GM04504 (cell line): ENCODE results near the gene MCTP2.
A peak's percentile ranks its signal among the peaks of the same experiment; 100 is the strongest.

Experiments
- DNase-seq: peaks from one replicate; pipeline ENCODE4 v3.0.0-alpha.2; 2012; ENCODE audit warnings: low read depth

MCTP2 gene

GRCh38 chr15:94298364-94298763 lies 67.0 kb downstream of the MCTP2 start:
- no peak for DNase-seq

- DNase-seq: no peak
These were observed 69.3 kb downstream of the MCTP2 start for GRCh38 chr15:94300612-94301011.

DNA sequence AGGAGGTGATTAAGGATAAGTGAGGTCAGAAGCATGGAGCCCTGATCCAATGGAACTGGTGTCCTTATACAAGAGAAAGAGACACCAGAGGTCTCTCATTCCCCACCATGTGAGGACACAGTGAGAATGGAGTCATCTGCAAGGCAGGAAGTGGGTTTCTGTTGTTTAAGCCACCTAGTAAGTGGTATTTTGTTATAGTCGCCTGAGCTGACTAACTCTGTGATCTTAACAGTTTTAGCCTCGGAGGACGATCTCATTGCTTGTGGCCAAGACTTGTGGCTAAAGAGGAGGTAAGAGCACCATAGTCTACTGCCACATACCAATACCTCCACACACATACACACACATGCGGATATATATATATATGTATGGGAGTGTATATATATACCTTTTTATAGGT lies 73.8 kb downstream of the MCTP2 start:
- no peak for DNase-seq

GRCh38 chr15:94306700-94307650 lies 75.6 kb downstream of the MCTP2 start:
- no peak for DNase-seq

GRCh38 chr15:94312946-94313345 lies 81.6 kb downstream of the MCTP2 start:
- no peak for DNase-seq

GRCh38 chr15:94314639-94315038 lies 83.3 kb downstream of the MCTP2 start:
- no peak for DNase-seq

GRCh38 chr15:94317211-94317610 lies 85.8 kb downstream of the MCTP2 start:
- DNase-seq: no peak

GRCh38 chr15:94322141-94322540 lies 90.8 kb downstream of the MCTP2 start:
- DNase-seq: peak; percentile 10

GRCh38 chr15:94323076-94323475 lies 91.7 kb downstream of the MCTP2 start:
- no peak for DNase-seq

GRCh38 chr15:94324117-94324826 lies 92.9 kb downstream of the MCTP2 start:
- peak; percentile 10 for DNase-seq

- DNase-seq: no peak
These were observed 93.7 kb downstream of the MCTP2 start for GRCh38 chr15:94324835-94325767.

DNA sequence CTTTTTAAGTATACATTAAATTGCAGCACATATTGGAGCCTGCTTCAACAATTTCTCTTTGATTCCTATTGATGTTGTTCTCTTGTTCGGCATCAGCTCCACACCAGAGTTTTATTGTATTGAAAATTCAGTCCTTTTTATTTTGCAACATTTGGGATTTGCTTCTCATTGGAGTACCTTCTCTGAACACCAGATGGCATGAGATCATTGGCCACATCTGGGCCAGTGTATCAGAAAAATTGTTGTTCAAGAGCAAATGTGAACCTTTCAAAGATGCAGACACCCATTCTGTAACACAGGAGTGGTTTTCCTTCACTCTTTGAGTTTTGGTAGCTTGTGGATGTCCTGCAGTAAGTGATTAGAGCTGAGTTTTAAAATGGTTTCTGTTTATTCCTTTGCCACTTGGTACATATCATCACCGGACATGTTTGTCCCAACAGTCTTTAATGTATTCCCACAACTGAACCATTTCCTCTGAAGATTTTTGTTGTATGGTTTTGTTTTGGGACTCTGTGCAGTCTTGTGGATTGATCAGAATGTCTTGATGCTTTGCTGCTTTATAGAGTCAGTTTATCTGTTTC lies 96.1 kb downstream of the MCTP2 start:
- peak; percentile 8 for DNase-seq

GRCh38 chr15:94331731-94332130 lies 100.4 kb downstream of the MCTP2 start:
- DNase-seq: no peak

DNA sequence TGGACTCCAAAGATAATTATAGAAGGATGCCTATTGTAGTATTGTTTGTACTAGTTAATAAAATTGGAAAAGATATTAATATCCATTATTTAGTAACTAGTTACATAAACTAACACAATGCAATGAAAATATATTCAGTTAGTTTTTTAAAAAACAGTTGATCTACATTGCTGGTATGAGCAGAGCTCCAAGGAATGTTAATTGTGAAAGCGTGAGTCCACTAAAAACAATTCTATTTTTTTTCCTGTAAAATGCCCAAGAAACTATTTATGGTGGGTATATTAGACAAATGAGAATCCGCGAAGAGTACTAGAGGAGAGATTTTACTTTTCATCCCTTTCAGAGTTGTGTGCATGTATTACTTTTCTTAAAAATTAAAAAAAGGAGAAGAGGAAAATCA lies 104.3 kb downstream of the MCTP2 start:
- no peak for DNase-seq

DNA sequence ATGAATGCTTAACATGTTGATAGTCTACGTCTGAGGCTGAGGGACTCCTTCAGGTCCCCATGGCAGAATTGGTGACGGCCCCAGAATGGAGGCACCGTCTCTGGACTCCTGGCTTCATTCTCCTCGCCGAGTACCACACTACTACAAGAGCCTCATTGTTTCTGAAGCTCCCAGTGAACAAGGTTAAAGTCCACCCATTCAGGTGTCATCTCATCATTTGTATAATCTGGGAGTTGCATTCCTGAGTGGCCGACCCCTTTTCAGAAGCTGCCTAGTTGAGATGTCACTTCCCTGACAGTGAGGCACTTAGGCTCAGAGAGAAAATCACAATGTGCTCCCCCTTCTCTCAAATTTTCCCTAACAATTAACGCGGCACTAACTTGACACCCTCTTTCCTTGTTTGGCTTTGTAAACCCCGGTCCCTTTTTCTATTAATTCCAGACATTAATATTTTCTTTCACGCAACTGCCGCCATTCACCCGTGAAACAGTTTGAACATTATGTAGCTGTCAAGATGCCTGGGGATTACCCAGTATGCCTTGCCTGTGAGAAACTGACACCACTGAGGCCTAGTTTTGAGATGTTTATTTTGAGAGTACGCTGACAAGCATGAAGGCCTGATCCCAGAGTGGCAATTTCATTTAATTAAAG lies 105.6 kb downstream of the MCTP2 start:
- DNase-seq: no peak

- DNase-seq: no peak
These were observed 107.0 kb downstream of the MCTP2 start for GRCh38 chr15:94338243-94338846.

DNA sequence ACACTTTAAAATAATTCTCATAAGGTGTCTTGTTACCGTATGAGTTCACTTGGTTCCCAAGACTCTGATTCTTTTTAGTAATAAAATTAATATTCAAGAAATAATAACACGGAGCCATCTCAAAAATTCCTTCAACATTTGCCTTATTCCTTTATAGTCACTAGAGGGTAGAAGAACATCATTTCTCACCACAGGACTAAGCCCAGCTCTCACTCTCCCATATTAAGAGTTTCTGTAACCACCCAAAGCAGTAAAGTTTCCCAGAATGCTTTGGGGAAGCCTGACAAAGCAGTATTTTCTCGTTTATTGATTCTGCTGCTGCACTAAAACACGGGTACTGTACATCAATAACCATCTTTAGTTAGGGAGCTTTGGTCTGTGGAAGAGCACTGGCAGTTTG lies 114.9 kb downstream of the MCTP2 start:
- no peak for DNase-seq

GRCh38 chr15:94348084-94348483 lies 116.7 kb downstream of the MCTP2 start:
- no peak for DNase-seq

- no peak for DNase-seq
These were observed 119.7 kb downstream of the MCTP2 start for GRCh38 chr15:94351031-94351535.

- DNase-seq: no peak
These were observed 121.5 kb downstream of the MCTP2 start for GRCh38 chr15:94352636-94353487.
